HCT116 (cell line): Measurements from ENCODE around the gene BCAR3. TPM values are rescaled to one million over a fixed set of nuclear protein-coding genes. Genes with fewer than 3 reads are reported as not detected.

Source experiments
- ATAC-seq: fragments of 200-7000 bp; cut with Tn5 transposase; 2 replicates; pipeline ENCODE4 v1.9.1; 2020; ENCODE audit warnings: mild to moderate bottlenecking, moderate library complexity
- BruUV-seq: library from RNA; stranded (reverse); fragments of 400-500 nt; replicated peaks from 2 replicates; lab custom pipeline; 2021; lab: Mats Ljungman, UMichigan
- CTCF ChIA-PET: fragments of 300-600 bp; sonication (Branson Sonifier 250); formaldehyde crosslinking; loops from one replicate; lab custom pipeline; 2021; ENCODE audit warnings: antibody characterized with exemption; lab: Charles Lee
- POLR2A ChIA-PET: fragments of 300-600, 350-600 bp; sonication (Branson Sonifier 250); formaldehyde crosslinking; loops from one replicate; lab custom pipeline; 2021; ENCODE audit warnings: antibody characterized with exemption; lab: Charles Lee
- RAD21 ChIA-PET, 2 experiments: fragments of 300-600 bp; sonication (Branson Sonifier 250); formaldehyde crosslinking; loops; one replicate each; lab custom pipeline; 2023; ENCODE audit warnings: low total read pairs in 2 of 2; ENCODE audit not compliant: uncharacterized antibody in 2 of 2, unreplicated experiment in 2 of 2, low non-redundant PET in 1 of 2; lab: Charles Lee
- DNase-seq: peaks from one replicate; pipeline ENCODE4 v3.0.0-alpha.2; 2010; ENCODE audit warnings: low read depth, low spot score
- H2AFZ ChIP-seq: fragments of 200-600 bp; shearing (Covaris generic), sonication (generic); 2 replicates; pipeline ENCODE4 v1.6.1; 2017; ENCODE audit warnings: low read depth, mixed run types, mixed read lengths, antibody characterized with exemption, low read length; ENCODE audit not compliant: poor library complexity, severe bottlenecking
- H3K27ac ChIP-seq: 2 replicates; pipeline ENCODE4 v1.5.1; 2012; ENCODE audit warnings: low read depth, low read length
- H3K27me3 ChIP-seq: fragments of 200-600 bp; sonication (generic); 2 replicates; pipeline ENCODE4 v1.6.1; 2016; ENCODE audit warnings: mixed run types, low read length, mixed read lengths; ENCODE audit not compliant: insufficient read depth
- H3K36me3 ChIP-seq, 2 experiments: fragments of 200-500 bp in 1 of 2; fragments of 200-600 bp in 1 of 2; sonication (Bioruptor generic) in 1 of 2; sonication (generic) in 1 of 2; 2 replicates each; pipeline versions ENCODE4 v1.5.1 to v1.6.1; 2014 to 2016; ENCODE audit warnings: low read length in 2 of 2, inconsistent platforms in 1 of 2, mixed read lengths in 1 of 2, mixed run types in 1 of 2; ENCODE audit not compliant: insufficient read depth in 2 of 2, control insufficient read depth in 1 of 2
- H3K4me1 ChIP-seq, 2 experiments: fragments of 200-600 bp in 1 of 2; sonication (generic) in 1 of 2; 2 replicates each; pipeline versions ENCODE4 v1.5.1 to v1.6.1; 2012 to 2017; ENCODE audit warnings: low read length in 2 of 2, inconsistent platforms in 1 of 2, mild to moderate bottlenecking in 1 of 2, mixed read lengths in 1 of 2, mixed run types in 1 of 2, moderate library complexity in 1 of 2; ENCODE audit not compliant: insufficient read depth in 2 of 2, control insufficient read depth in 1 of 2
- H3K4me2 ChIP-seq: fragments of 200-600 bp; sonication (generic); 2 replicates; pipeline ENCODE4 v1.6.1; 2017; ENCODE audit warnings: mixed run types, low read length, mixed read lengths
- H3K4me3 ChIP-seq, 2 experiments: fragments of 200-600 bp in 1 of 2; sonication (generic) in 1 of 2; replicated peaks in 1 of 2; 2 replicates each; pipeline ENCODE4 v1.5.1; 2011 to 2016; ENCODE audit warnings: low read length in 2 of 2, control low read depth in 1 of 2, low read depth in 1 of 2, mild to moderate bottlenecking in 1 of 2, mixed read lengths in 1 of 2, mixed run types in 1 of 2
- H3K79me2 ChIP-seq: fragments of 200-600 bp; sonication (generic); 2 replicates; pipeline ENCODE4 v1.6.1; 2017; ENCODE audit warnings: mild to moderate bottlenecking, mixed run types, low read length, moderate library complexity, mixed read lengths; ENCODE audit not compliant: insufficient read depth
- H3K9ac ChIP-seq: fragments of 200-600 bp; sonication (generic); 2 replicates; pipeline ENCODE4 v1.6.1; 2016; ENCODE audit warnings: low read length, mixed read lengths
- H3K9me2 ChIP-seq: fragments of 200-600 bp; sonication (generic), shearing (Covaris generic); 2 replicates; pipeline ENCODE4 v1.6.1; 2017; ENCODE audit warnings: mixed run types, mild to moderate bottlenecking, moderate library complexity; ENCODE audit not compliant: insufficient read depth
- H3K9me3 ChIP-seq, 2 experiments: fragments of 200-500 bp in 1 of 2; fragments of 200-600 bp in 1 of 2; sonication (Bioruptor generic) in 1 of 2; sonication (generic) in 1 of 2; 2 replicates each; pipeline ENCODE4 v1.6.1; 2014 to 2017; ENCODE audit warnings: low read length in 2 of 2, mixed read lengths in 2 of 2, inconsistent platforms in 1 of 2, low read depth in 1 of 2, mild to moderate bottlenecking in 1 of 2, mixed run types in 1 of 2, moderate library complexity in 1 of 2; ENCODE audit not compliant: control insufficient read depth in 1 of 2, insufficient read depth in 1 of 2
- H4K20me1 ChIP-seq: fragments of 200-600 bp; sonication (generic), shearing (Covaris generic); 2 replicates; pipeline ENCODE4 v1.6.1; 2017; ENCODE audit warnings: mixed run types, mild to moderate bottlenecking, moderate library complexity; ENCODE audit not compliant: insufficient read depth
- CBX3 ChIP-seq: IDR thresholded peaks from 2 replicates; pipeline ENCODE4 v1.6.1; 2012; ENCODE audit warnings: low read depth
- TCF7L2 ChIP-seq: IDR thresholded peaks from 2 replicates; pipeline ENCODE4 v1.7.0; 2011; ENCODE audit warnings: borderline replicate concordance, inconsistent platforms; ENCODE audit not compliant: insufficient read depth, insufficient read length; ENCODE audit errors: extremely low read depth
- ZNF274 ChIP-seq: fragments of 200-500 bp; sonication (Bioruptor generic); IDR thresholded peaks from 2 replicates; pipeline ENCODE4 v1.6.1; 2014; ENCODE audit warnings: mild to moderate bottlenecking, low read depth, low read length, inconsistent platforms
- intact Hi-C: fragments of 100-400 bp; cut with micrococcal nuclease; formaldehyde crosslinking; loops from 2 replicates; pipeline ENCODE4 v1.10.0; 2022
- total RNA-seq: library from RNA; stranded (reverse); gene quantifications from one replicate; pipeline ENCODE4 v1.2.1, GENCODE V29; 2021; ENCODE audit not compliant: unreplicated experiment

Gene BCAR3
- total RNA-seq, 1 experiment from 2014 or later = 24.5 TPM

DNA sequence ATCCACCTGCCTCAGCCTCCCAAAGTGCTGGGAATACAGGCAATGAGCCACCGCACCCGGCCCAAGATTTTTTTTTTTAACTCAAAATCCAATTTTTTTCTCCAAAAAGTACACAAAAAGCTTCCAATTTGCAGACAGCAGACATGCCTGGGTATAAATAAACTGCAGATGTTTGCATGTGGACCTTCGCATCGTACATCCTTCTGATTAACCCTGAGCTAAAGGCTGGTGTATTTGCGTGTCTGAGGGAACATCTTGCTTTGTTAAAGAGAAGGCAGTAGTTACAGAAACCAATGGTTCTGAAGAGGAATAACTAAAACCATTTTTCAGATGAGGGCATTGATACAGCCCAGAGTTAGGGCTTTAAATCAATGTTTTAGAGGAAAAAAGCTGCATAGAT is 12.7 kb downstream of the BCAR3 start:
- Histone ChIP-seq H3K27me3 (no peaks in the 10 kb centered on the region), H3K9ac (peak overlapping the region; percentile 2; the same call in 1 of the 2 replicates), H3K4me1 (peaks cover 59 to 93% of the 10 kb centered on the region in 2 experiments), H3K4me2 (no peak overlapping the region), H3K79me2 (peaks cover 98% of the 10 kb centered on the region), H2AFZ (no peak overlapping the region), H3K4me3 (no peak overlapping the region), H4K20me1 (peaks cover 13% of the 10 kb centered on the region; the same call in 1 of the 2 replicates), H3K9me3 (no peaks in the 10 kb centered on the region), H3K27ac (no peak overlapping the region), H3K36me3 (peaks cover 0 to 43% of the 10 kb centered on the region in 2 experiments; a peak in 2 of 4 replicates), H3K9me2 (no peaks in the 10 kb centered on the region)
- DNase-seq = no peak
- POLR2A ChIA-PET = no interaction called here
- intact Hi-C loops = no loop called here
- no peak for ATAC-seq
- BruUV-seq = no TSS peak
- CTCF ChIA-PET = interaction anchor here (1.3 to 1.5 kb wide), 2 partner anchors 145 to 175 kb away, joined by 3 read pairs; no protein-coding TSS in a partner anchor
- RAD21 ChIA-PET = no interaction called here
- TF ChIP-seq ZNF274 = no peak
- TF ChIP-seq TCF7L2 = no peak

DNA sequence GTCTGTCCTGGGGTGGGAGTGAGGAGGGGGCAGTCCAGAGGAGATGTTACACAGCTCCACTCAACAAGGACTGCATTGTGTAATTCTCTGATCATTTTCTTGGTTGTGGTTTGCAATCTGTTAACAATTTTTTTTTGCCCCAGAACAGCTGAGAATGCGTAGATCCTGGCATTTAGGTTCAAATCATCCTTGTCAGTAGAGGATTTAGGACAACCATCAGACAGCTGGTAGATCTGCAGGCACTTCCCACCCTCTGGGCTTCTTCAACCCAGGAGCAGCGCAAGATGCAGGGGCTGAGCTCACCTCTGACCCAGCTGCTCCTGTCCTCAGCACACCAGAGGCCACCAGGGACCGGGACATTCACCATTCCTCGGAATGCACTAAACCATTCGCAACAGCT is 13.5 kb downstream of the BCAR3 start:
- Histone ChIP-seq H3K27ac (no peak overlapping the region), H3K4me1 (peaks cover 64 to 93% of the 10 kb centered on the region in 2 experiments), H3K27me3 (no peaks in the 10 kb centered on the region), H3K9me2 (no peaks in the 10 kb centered on the region), H3K9me3 (no peaks in the 10 kb centered on the region), H3K4me3 (no peak overlapping the region), H3K79me2 (peaks cover 98% of the 10 kb centered on the region), H3K36me3 (peaks cover 0 to 45% of the 10 kb centered on the region in 2 experiments; a peak in 2 of 4 replicates), H3K9ac (no peak overlapping the region), H3K4me2 (peak overlapping the region; percentile 67; the same call in 1 of the 2 replicates), H4K20me1 (peaks cover 13% of the 10 kb centered on the region; the same call in 1 of the 2 replicates), H2AFZ (no peak overlapping the region)
- POLR2A ChIA-PET = no interaction called here
- CTCF ChIA-PET = interaction anchor here (0.6 to 1.5 kb wide), 4 partner anchors 14 to 176 kb away, joined by 3 read pairs; partner anchors contain the start of gene BCAR3
- DNase-seq = no peak
- RAD21 ChIA-PET = no interaction called here
- no TSS peak for BruUV-seq
- TF ChIP-seq CBX3 = no peak
- ATAC-seq = no peak
- intact Hi-C loops = no loop called here
